Measurements from ENCODE around the gene SPRY1. TPM values are rescaled to one million over a fixed set of nuclear protein-coding genes. Genes with fewer than 3 reads are reported as not detected.
A peak's percentile ranks its signal among the peaks of the same experiment; 100 is the strongest.

SPRY1 gene
- total and polyA plus RNA-seq, 9 of the 15 experiments (the other 6 are each of a cell fraction or from before 2014, with no cell fraction given), result 0.18 to 1.9 (median 0.45) TPM; not detected in 1

- no TSS peak for BruUV-seq (replicated peaks)
- peak overlapping the region; percentile 12; the same call in 1 of the 3 replicates for H3K27ac ChIP-seq (ENCODE audit: extremely low read depth, low read depth, low read length)
- H3K4me2 ChIP-seq (ENCODE audit: insufficient read depth, low read length), result peak overlapping the region; percentile 39
- TF ChIP-seq HBP1 (CRISPR knock-in tag; IDR thresholded peaks at IDR 0.05), result no peak
- TF ChIP-seq ESRRA (IDR thresholded peaks at IDR 0.05; ENCODE audit: borderline replicate concordance, low read depth), result peak; percentile 46
- no peak for TF ChIP-seq RFX5 (IDR thresholded peaks at IDR 0.05; ENCODE audit: low read depth, low read length)
- TF ChIP-seq SMARCE1 (IDR thresholded peaks at IDR 0.05), result no peak
- no peak for TF ChIP-seq SRSF1 (IDR thresholded peaks at IDR 0.05; ENCODE audit: low read depth, low read length)
- peak; percentile 30; the same call in 1 of the 2 replicates for TF ChIP-seq MGA (IDR thresholded peaks at IDR 0.05)
- no peak for TF ChIP-seq HDAC1 (IDR thresholded peaks at IDR 0.05)
Measured at GRCh38 chr4:123366144-123366748, 30.3 kb upstream of the SPRY1 start.

More at GRCh38 chr4:123366144-123366748, 30.3 kb upstream of the SPRY1 start:
- H3K9ac ChIP-seq (ENCODE audit: insufficient read depth in 1 of 2, low read depth in 2 of 2, low read length in 2 of 2), result no peak overlapping the region
- H3K36me3 ChIP-seq (ENCODE audit: control insufficient read depth, insufficient read depth, low read length), result no peaks in the 10 kb centered on the region
- DNase-seq (ENCODE audit: extremely low read depth in 1 of 4, low spot score in 3 of 4) (peak in 2 of 4 experiments; percentile 20 to 49), ATAC-seq (peak; percentile 84), FAIRE-seq (peak; percentile 37)
- H3K9me1 ChIP-seq (ENCODE audit: control insufficient read depth, insufficient read depth, low read length), result no peaks in the 10 kb centered on the region
- H3K79me2 ChIP-seq (ENCODE audit: control insufficient read depth, insufficient read depth, low read length), result no peaks in the 10 kb centered on the region
- H4K20me1 ChIP-seq (replicated peaks; ENCODE audit: control insufficient read depth, insufficient read depth, low read length), result no peaks in the 10 kb centered on the region
- no peak overlapping the region for H3K4me3 ChIP-seq
- H3K27me3 ChIP-seq (ENCODE audit: control insufficient read depth in 2 of 2, insufficient read depth in 2 of 2, low read length in 2 of 2), result no peaks in the 10 kb centered on the region
- ChIA-PET CTCF (ENCODE audit: low intra/inter-chr PET ratio) (no interaction called here), POLR2A (no interaction called here)
- H2AFZ ChIP-seq (ENCODE audit: low read depth, low read length), result peak overlapping the region; percentile 95
- intact Hi-C loops (cut with micrococcal nuclease) (no loop called here), in situ Hi-C loops (cut with MboI) (loop anchor here (25.0 kb wide), 1 partner anchor 896 kb away; no protein-coding TSS in a partner anchor)
- H3K4me1 ChIP-seq (replicated peaks in 1 of 2; ENCODE audit: control insufficient read depth in 2 of 2, insufficient read depth in 2 of 2, low read length in 2 of 2), result peaks cover 0 to 12% of the 10 kb centered on the region in 2 experiments; a peak in 2 of 5 replicates
- H3K9me3 ChIP-seq (replicated peaks; ENCODE audit: control insufficient read depth, insufficient read depth, low read depth, low read length), result no peaks in the 10 kb centered on the region
- 9% methylated on average over 6 of the region's 6 CpGs for WGBS (ENCODE audit: insufficient coverage, low coverage, missing lambda C conversion rate)

Data from K562 (cell line).